Gastrocnemius medialis (tissue), 4 donors: ENCODE measurements around the gene PHC2. TPM values are rescaled to one million over a fixed set of nuclear protein-coding genes. Genes with fewer than 3 reads are reported as not detected.

ENCODE experiments used
- ATAC-seq, 2 donors: fragments of 150-250 bp; one replicate each; pipeline ENCODE4 v1.9.1; 2016
- DNase-seq, 2 donors: peaks; one replicate each; pipeline ENCODE4 v3.0.0-alpha.2; 2019
- H3K27ac ChIP-seq, 4 donors: fragments of 200-600 bp; sonication (generic); 1 replicate in 1 of 4; 2 replicates in 3 of 4; pipeline ENCODE4 v1.5.1; 2016 to 2018; ENCODE audit warnings: mild to moderate bottlenecking in 2 of 4, moderate library complexity in 1 of 4
- H3K27me3 ChIP-seq, 3 donors: fragments of 200-600 bp; sonication (generic) in 2 of 3; 1 replicate in 1 of 3; 2 replicates in 2 of 3; pipeline versions ENCODE4 v1.5.1 to v1.6.0; 2016 to 2019; ENCODE audit warnings: mild to moderate bottlenecking in 1 of 3, moderate library complexity in 1 of 3
- H3K36me3 ChIP-seq, 2 donors: fragments of 200-600 bp; sonication (generic) in 1 of 2; one replicate each; pipeline ENCODE4 v1.5.1; 2017 to 2018
- H3K4me1 ChIP-seq, 2 donors: fragments of 200-600 bp; sonication (generic) in 1 of 2; one replicate each; pipeline ENCODE4 v1.5.1; 2016 to 2017; ENCODE audit warnings: mild to moderate bottlenecking in 2 of 2
- H3K4me3 ChIP-seq, 4 donors: fragments of 200-600 bp; sonication (generic) in 3 of 4; 1 replicate in 1 of 4; 2 replicates in 3 of 4; pipeline ENCODE4 v1.5.1; 2016 to 2019; ENCODE audit warnings: mild to moderate bottlenecking in 2 of 4
- H3K9me3 ChIP-seq, 3 donors: fragments of 200-600 bp; sonication (generic) in 2 of 3; 1 replicate in 1 of 3; 2 replicates in 2 of 3; pipeline ENCODE4 v1.5.1; 2016 to 2019
- CTCF ChIP-seq, 5 experiments: fragments of 450-650 bp in 3 of 5; fragments of 200-600 bp in 2 of 5; sonication (generic) in 2 of 5; IDR thresholded peaks in 4 of 5; conservative IDR thresholded peaks in 1 of 5; 1 replicate in 4 of 5; 2 replicates in 1 of 5; pipeline ENCODE4 v1.5.1; 2016 to 2019; ENCODE audit warnings: antibody characterized with exemption in 5 of 5, mild to moderate bottlenecking in 3 of 5, moderate library complexity in 3 of 5
- POLR2A ChIP-seq, 2 donors: fragments of 450-650 bp; IDR thresholded peaks; one replicate each; pipeline ENCODE4 v1.6.1; 2017; ENCODE audit warnings: antibody characterized with exemption in 2 of 2, mild to moderate bottlenecking in 2 of 2, moderate library complexity in 2 of 2
- in situ Hi-C, 4 donors: fragments of 200-750 bp; cut with MboI; loops; one replicate each; pipeline versions ENCODE4 v1.15.0 to v1.8.0; 2017; ENCODE audit warnings: low sequenced_read_pairs in 4 of 4
- intact Hi-C: fragments of 100-400 bp; cut with DNase I; formaldehyde crosslinking; loops from one replicate; pipeline ENCODE4 v1.15.1; 2023; ENCODE audit warnings: low total_unique reads
- total RNA-seq, 4 donors: library from RNA; depleted of rRNA; stranded (reverse); fragments of >200 nt; gene quantifications; one replicate each; pipeline versions ENCODE4 v1.1.0 to v1.2.3, GENCODE V29; 2016

Gene PHC2
- total RNA-seq, 4 donors from 2014 or later: 318 to 516 (median 364) TPM

- Histone ChIP-seq H3K27me3 (no peaks in the 10 kb centered on the region), H3K4me3 (no peak overlapping the region), H3K4me1 (peaks cover 45 to 48% of the 10 kb centered on the region in 2 donors), H3K9me3 (no peaks in the 10 kb centered on the region), H3K27ac (no peak overlapping the region), H3K36me3 (no peaks in the 10 kb centered on the region)
- DNase-seq (no peak), ATAC-seq (no peak)
- in situ Hi-C loops: no loop called here
- intact Hi-C loops: no loop called here
- TF ChIP-seq CTCF (IDR thresholded peaks at IDR 0.05 in 4 of 5, conservative IDR thresholded peaks at IDR 0.05 in 1 of 5) (no peak), POLR2A (IDR thresholded peaks at IDR 0.05) (no peak)
Measured at GRCh38 chr1:33385251-33385650, 45.6 kb downstream of the PHC2 start.

GRCh38 chr1:33384040-33384812, 46.7 kb downstream of the PHC2 start:
- Histone ChIP-seq H3K9me3 (no peaks in the 10 kb centered on the region), H3K4me1 (peaks cover 38 to 40% of the 10 kb centered on the region in 2 donors), H3K27ac (peak overlapping the region in 1 of 4 donors; percentile 4), H3K27me3 (no peaks in the 10 kb centered on the region), H3K4me3 (no peak overlapping the region), H3K36me3 (no peaks in the 10 kb centered on the region)
- no peak for TF ChIP-seq CTCF (IDR thresholded peaks at IDR 0.05 in 4 of 5, conservative IDR thresholded peaks at IDR 0.05 in 1 of 5)
- TF ChIP-seq POLR2A (IDR thresholded peaks at IDR 0.05): no peak
- intact Hi-C loops: no loop called here
- DNase-seq (no peak), ATAC-seq (peak; percentile 48 to 50)
- in situ Hi-C loops: no loop called here

GRCh38 chr1:33383489-33383888, 47.4 kb downstream of the PHC2 start:
- TF ChIP-seq POLR2A (IDR thresholded peaks at IDR 0.05) (no peak), CTCF (IDR thresholded peaks at IDR 0.05 in 4 of 5, conservative IDR thresholded peaks at IDR 0.05 in 1 of 5) (no peak)
- no peaks in the 10 kb centered on the region for H3K9me3 ChIP-seq
- intact Hi-C loops (no loop called here), in situ Hi-C loops (no loop called here)
- no peak overlapping the region for H3K4me3 ChIP-seq
- no peaks in the 10 kb centered on the region for H3K27me3 ChIP-seq
- peaks cover 31 to 36% of the 10 kb centered on the region in 2 donors for H3K4me1 ChIP-seq
- H3K36me3 ChIP-seq: no peaks in the 10 kb centered on the region
- ATAC-seq (no peak), DNase-seq (no peak)
- H3K27ac ChIP-seq: peak overlapping the region in 1 of 4 donors; percentile 68

GRCh38 chr1:33382661-33383415, 48.1 kb downstream of the PHC2 start:
- Histone ChIP-seq H3K27me3 (no peaks in the 10 kb centered on the region), H3K36me3 (no peaks in the 10 kb centered on the region), H3K27ac (peak overlapping the region; percentile 50 to 68 (median 64)), H3K9me3 (no peaks in the 10 kb centered on the region), H3K4me3 (no peak overlapping the region), H3K4me1 (peaks cover 30 to 36% of the 10 kb centered on the region in 2 donors)
- intact Hi-C loops: no loop called here
- TF ChIP-seq POLR2A (IDR thresholded peaks at IDR 0.05): no peak
- no peak for TF ChIP-seq CTCF (IDR thresholded peaks at IDR 0.05 in 4 of 5, conservative IDR thresholded peaks at IDR 0.05 in 1 of 5)
- DNase-seq: no peak
- peak; percentile 32 to 55 for ATAC-seq
- in situ Hi-C loops: no loop called here
